CD4-positive, alpha-beta T cell (primary cell): ENCODE results near the gene TBC1D2. TPM values are rescaled to one million over a fixed set of nuclear protein-coding genes. Genes with fewer than 3 reads are reported as not detected.

Source experiments
- ATAC-seq: fragments of 200-7000 bp; cut with Tn5 transposase; one replicate; pipeline ENCODE4 v1.10.0; 2022; ENCODE audit warnings: mild to moderate bottlenecking; ENCODE audit not compliant: poor library complexity
- CTCF ChIA-PET: fragments of 350-600 bp; sonication (Branson Sonifier 250); formaldehyde crosslinking; loops from one replicate; lab custom pipeline; 2021; ENCODE audit warnings: antibody characterized with exemption, inconsistent platforms; lab: Charles Lee
- POLR2A ChIA-PET: fragments of 350-600 bp; sonication (Branson Sonifier 250); formaldehyde crosslinking; loops from one replicate; lab custom pipeline; 2021; ENCODE audit warnings: antibody characterized with exemption, inconsistent platforms; lab: Charles Lee
- DNase-seq, 14 experiments: peaks; one replicate each; pipeline ENCODE4 v3.0.0-alpha.2; 2013 to 2020; ENCODE audit warnings: mixed read lengths in 2 of 14
- H3K27ac ChIP-seq, 2 donors: one replicate each; pipeline versions ENCODE4 v1.5.1 to v1.7.0; 2013; ENCODE audit warnings: low read length in 2 of 2, low read depth in 1 of 2, mild to moderate bottlenecking in 1 of 2
- H3K27me3 ChIP-seq, 2 experiments: 1 replicate in 1 of 2; 2 replicates in 1 of 2; pipeline versions ENCODE4 v1.6.1 to v1.7.0; 2013; ENCODE audit warnings: low read length in 2 of 2, control low read depth in 1 of 2, mild to moderate bottlenecking in 1 of 2, moderate library complexity in 1 of 2; ENCODE audit not compliant: insufficient read depth in 2 of 2, control insufficient read depth in 1 of 2
- H3K36me3 ChIP-seq: one replicate; pipeline ENCODE4 v1.6.1; 2013; ENCODE audit warnings: low read length, control low read depth; ENCODE audit not compliant: insufficient read depth
- H3K4me1 ChIP-seq: one replicate; pipeline ENCODE4 v1.6.1; 2013; ENCODE audit warnings: low read length, control low read depth; ENCODE audit not compliant: insufficient read depth
- H3K4me3 ChIP-seq: one replicate; pipeline ENCODE4 v1.5.1; 2013; ENCODE audit warnings: mild to moderate bottlenecking, low read length, moderate library complexity
- H3K9me3 ChIP-seq, 2 experiments: 1 replicate in 1 of 2; 2 replicates in 1 of 2; pipeline versions ENCODE4 v1.6.1 to v1.7.0; 2013; ENCODE audit warnings: low read length in 2 of 2, mild to moderate bottlenecking in 2 of 2, control low read depth in 1 of 2, moderate library complexity in 1 of 2; ENCODE audit not compliant: control insufficient read depth in 1 of 2, insufficient read depth in 1 of 2
- H3K27ac Mint-ChIP-seq: one replicate; pipeline ENCODE4 v1.8.0; 2020; ENCODE audit warnings: mixed read lengths
- H3K27me3 Mint-ChIP-seq: one replicate; pipeline ENCODE4 v1.8.0; 2021; ENCODE audit warnings: mixed read lengths
- H3K36me3 Mint-ChIP-seq: one replicate; pipeline ENCODE4 v1.8.0; 2021; ENCODE audit warnings: low read depth, mixed read lengths
- H3K4me1 Mint-ChIP-seq: one replicate; pipeline ENCODE4 v1.8.0; 2021; ENCODE audit warnings: low read depth, mixed read lengths
- H3K4me3 Mint-ChIP-seq: one replicate; pipeline ENCODE4 v1.8.0; 2020; ENCODE audit warnings: mild to moderate bottlenecking, mixed read lengths
- H3K9me3 Mint-ChIP-seq: one replicate; pipeline ENCODE4 v1.8.0; 2020; ENCODE audit warnings: mixed read lengths
- intact Hi-C, 2 experiments: fragments of 100-400 bp; cut with DNase I in 1 of 2; cut with micrococcal nuclease in 1 of 2; formaldehyde crosslinking; loops; one replicate each; pipeline versions ENCODE4 v1.15.1 to v1.9.0; 2023 to 2025; cut with DNase I, micrococcal nuclease
- total RNA-seq, 174 experiments: library from RNA in 2 of 174; stranded (reverse) in 2 of 174; gene quantifications; one replicate each; pipeline ENCODE4 v1.2.3 and lab custom pipeline; 2021 to 2026
- TF ChIP-seq, protein P1 (sequence below): fragments of 200-600 bp; IDR thresholded peaks from one replicate; pipeline ENCODE4 v1.8.0; 2022; ENCODE audit warnings: antibody characterized with exemption, mild to moderate bottlenecking

TBC1D2 gene
- total RNA-seq, 2 experiments from 2014 or later, result 2.9 to 4.0 TPM

- Mint-ChIP-seq H3K9me3 (no peaks in the 10 kb centered on the region), H3K4me3 (no peak overlapping the region), H3K27me3 (no peaks in the 10 kb centered on the region), H3K27ac (no peak overlapping the region), H3K4me1 (peaks cover 64% of the 10 kb centered on the region), H3K36me3 (no peaks in the 10 kb centered on the region)
- intact Hi-C loops, result no loop called here
- ChIA-PET CTCF (no interaction called here), POLR2A (interaction anchor here (1.6 kb wide), 1 partner anchor 65 kb away, joined by 3 read pairs; no protein-coding TSS in a partner anchor)
- ATAC-seq, result no peak
- Histone ChIP-seq H3K27me3 (no peaks in the 10 kb centered on the region), H3K27ac (no peak overlapping the region), H3K4me1 (peaks cover 17% of the 10 kb centered on the region), H3K9me3 (no peaks in the 10 kb centered on the region), H3K36me3 (peaks cover 3% of the 10 kb centered on the region), H3K4me3 (no peak overlapping the region)
- no peak for DNase-seq
- TF ChIP-seq, protein P1, sequence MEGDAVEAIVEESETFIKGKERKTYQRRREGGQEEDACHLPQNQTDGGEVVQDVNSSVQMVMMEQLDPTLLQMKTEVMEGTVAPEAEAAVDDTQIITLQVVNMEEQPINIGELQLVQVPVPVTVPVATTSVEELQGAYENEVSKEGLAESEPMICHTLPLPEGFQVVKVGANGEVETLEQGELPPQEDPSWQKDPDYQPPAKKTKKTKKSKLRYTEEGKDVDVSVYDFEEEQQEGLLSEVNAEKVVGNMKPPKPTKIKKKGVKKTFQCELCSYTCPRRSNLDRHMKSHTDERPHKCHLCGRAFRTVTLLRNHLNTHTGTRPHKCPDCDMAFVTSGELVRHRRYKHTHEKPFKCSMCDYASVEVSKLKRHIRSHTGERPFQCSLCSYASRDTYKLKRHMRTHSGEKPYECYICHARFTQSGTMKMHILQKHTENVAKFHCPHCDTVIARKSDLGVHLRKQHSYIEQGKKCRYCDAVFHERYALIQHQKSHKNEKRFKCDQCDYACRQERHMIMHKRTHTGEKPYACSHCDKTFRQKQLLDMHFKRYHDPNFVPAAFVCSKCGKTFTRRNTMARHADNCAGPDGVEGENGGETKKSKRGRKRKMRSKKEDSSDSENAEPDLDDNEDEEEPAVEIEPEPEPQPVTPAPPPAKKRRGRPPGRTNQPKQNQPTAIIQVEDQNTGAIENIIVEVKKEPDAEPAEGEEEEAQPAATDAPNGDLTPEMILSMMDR, result no peak
These were observed 69.8 kb downstream of the TBC1D2 start for GRCh38 chr9:98185611-98186171.

DNA sequence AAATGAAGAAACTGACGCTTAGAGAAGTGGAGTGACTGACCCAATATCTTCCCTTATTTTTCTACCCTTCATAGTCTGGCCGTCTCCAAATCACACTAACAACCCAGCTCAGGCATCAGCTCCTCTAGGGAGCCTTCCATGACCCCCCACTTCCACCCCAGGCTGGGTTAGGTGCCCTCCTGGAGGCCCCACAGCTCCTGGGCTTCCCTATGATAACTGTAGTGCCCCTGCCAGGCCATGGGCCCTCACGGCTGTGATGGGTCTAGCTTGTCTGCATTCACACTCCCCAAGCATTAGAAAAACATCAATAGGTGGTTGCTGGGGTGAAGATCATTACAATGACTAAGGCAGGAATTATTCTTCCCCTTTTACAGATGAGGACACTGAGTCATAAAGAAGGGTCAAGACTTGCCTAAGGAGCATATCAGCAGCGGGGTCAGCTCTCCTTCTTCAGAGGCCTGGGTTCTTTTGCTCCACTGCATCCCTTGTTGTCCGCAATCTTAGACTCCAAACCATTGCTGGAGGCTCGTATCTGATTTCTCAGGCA lies 70.4 kb downstream of the TBC1D2 start:
- ATAC-seq, result no peak
- Mint-ChIP-seq H3K27ac (no peak overlapping the region), H3K9me3 (no peaks in the 10 kb centered on the region), H3K4me3 (no peak overlapping the region), H3K4me1 (peaks cover 64% of the 10 kb centered on the region), H3K27me3 (no peaks in the 10 kb centered on the region), H3K36me3 (no peaks in the 10 kb centered on the region)
- H3K36me3 ChIP-seq, result peaks cover 3% of the 10 kb centered on the region
- H3K4me3 ChIP-seq, result no peak overlapping the region
- TF ChIP-seq, protein P1, result no peak
- POLR2A ChIA-PET, result interaction anchor here (1.6 kb wide), 1 partner anchor 65 kb away, joined by 3 read pairs; no protein-coding TSS in a partner anchor
- H3K27me3 ChIP-seq, result no peaks in the 10 kb centered on the region
- intact Hi-C loops, result no loop called here
- no peaks in the 10 kb centered on the region for H3K9me3 ChIP-seq
- CTCF ChIA-PET, result no interaction called here
- DNase-seq, result no peak
- H3K4me1 ChIP-seq, result peaks cover 21% of the 10 kb centered on the region
- H3K27ac ChIP-seq, result no peak overlapping the region

DNA sequence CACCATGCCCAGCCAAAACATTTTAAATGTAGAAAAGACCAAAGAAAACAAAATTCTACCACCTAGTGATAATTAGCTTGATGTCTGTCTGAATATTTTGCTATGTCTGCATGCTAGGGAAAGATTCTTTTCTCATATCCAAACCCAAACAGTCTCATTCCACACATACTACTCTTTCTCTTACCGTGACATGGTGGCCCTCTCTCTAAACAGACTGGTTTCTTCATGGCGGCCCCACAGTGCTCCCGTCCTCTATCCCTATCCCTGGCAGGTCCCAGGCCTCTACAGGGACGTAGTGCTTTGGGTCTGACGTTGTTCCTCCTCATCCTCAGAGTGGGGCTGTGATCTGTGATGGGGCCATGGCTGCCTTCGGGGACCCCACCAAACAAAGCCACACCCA lies 71.1 kb downstream of the TBC1D2 start:
- Mint-ChIP-seq H3K9me3 (no peaks in the 10 kb centered on the region), H3K4me1 (peaks cover 65% of the 10 kb centered on the region), H3K27ac (no peak overlapping the region), H3K36me3 (no peaks in the 10 kb centered on the region), H3K4me3 (no peak overlapping the region), H3K27me3 (no peaks in the 10 kb centered on the region)
- intact Hi-C loops, result no loop called here
- CTCF ChIA-PET, result interaction anchor here (0.6 kb wide), 1 partner anchor 262 kb away, joined by 4 read pairs; no protein-coding TSS in a partner anchor
- DNase-seq (no peak), ATAC-seq (no peak)
- POLR2A ChIA-PET, result interaction anchor here (1.6 kb wide), 1 partner anchor 64 kb away, joined by 3 read pairs; no protein-coding TSS in a partner anchor
- Histone ChIP-seq H3K4me3 (no peak overlapping the region), H3K27me3 (no peaks in the 10 kb centered on the region), H3K36me3 (peaks cover 3% of the 10 kb centered on the region), H3K27ac (no peak overlapping the region), H3K9me3 (no peaks in the 10 kb centered on the region), H3K4me1 (peaks cover 26% of the 10 kb centered on the region)
- TF ChIP-seq, protein P1, result no peak
